GM12878 (cell line): ENCODE measurements around the gene KERA. TPM values are rescaled to one million over a fixed set of nuclear protein-coding genes. Genes with fewer than 3 reads are reported as not detected.

Experiments
- ATAC-seq: fragments of 200-7000 bp; cut with Tn5 transposase; 3 replicates; pipeline ENCODE4 v1.9.1; 2020; ENCODE audit warnings: mild to moderate bottlenecking, moderate library complexity
- BruUV-seq: library from RNA; stranded (reverse); fragments of 400-500 nt; replicated peaks from 2 replicates; lab custom pipeline; 2021; lab: Mats Ljungman, UMichigan
- CTCF ChIA-PET: fragments of 300-600 bp; sonication (Branson Sonifier 250); formaldehyde crosslinking; extraction: SDS; loops from one replicate; lab custom pipeline; 2021; ENCODE audit warnings: inconsistent platforms; lab: Yijun Ruan, JAX
- POLR2A ChIA-PET: fragments of 350-600 bp; formaldehyde crosslinking; extraction: SDS; loops from one replicate; lab custom pipeline; 2021; ENCODE audit warnings: inconsistent platforms; lab: Charles Lee
- RAD21 ChIA-PET: fragments of 300-600 bp; sonication (Branson Sonifier 250); formaldehyde crosslinking; loops from one replicate; lab custom pipeline; 2023; ENCODE audit warnings: antibody characterized with exemption; ENCODE audit not compliant: unreplicated experiment; lab: Charles Lee
- SMC1A ChIA-PET: fragments of 300-600 bp; sonication (Branson Sonifier 250); formaldehyde crosslinking; loops from one replicate; lab custom pipeline; 2023; ENCODE audit not compliant: unreplicated experiment, uncharacterized antibody; lab: Charles Lee
- DNase-seq: peaks from one replicate; pipeline ENCODE4 v3.0.0-alpha.2; 2011; ENCODE audit warnings: low read depth, low spot score
- FAIRE-seq: peaks from 3 replicates; lab custom pipeline; 2011; peaks lifted over from hg19 to GRCh38; lab: Jason Lieb, UNC
- H2AFZ ChIP-seq: 2 replicates; pipeline ENCODE4 v1.6.0; 2011; ENCODE audit warnings: low read depth, low read length, control low read depth; ENCODE audit not compliant: control insufficient read depth
- H3K27ac ChIP-seq: 2 replicates; pipeline ENCODE4 v1.5.1; 2011; ENCODE audit warnings: control low read depth; ENCODE audit not compliant: control insufficient read depth, insufficient read depth
- H3K27me3 ChIP-seq, 2 experiments: replicated peaks in 1 of 2; 2 replicates each; pipeline versions ENCODE4 v1.6.0 to v1.6.1; 2011; ENCODE audit warnings: low read length in 1 of 2; ENCODE audit not compliant: control insufficient read depth in 2 of 2, insufficient read depth in 2 of 2
- H3K36me3 ChIP-seq, 2 experiments: 2 replicates each; pipeline ENCODE4 v1.5.1; 2011; ENCODE audit warnings: low read length in 1 of 2; ENCODE audit not compliant: control insufficient read depth in 2 of 2, insufficient read depth in 2 of 2
- H3K4me1 ChIP-seq: 2 replicates; pipeline ENCODE4 v1.6.1; 2011; ENCODE audit warnings: mild to moderate bottlenecking, low read length, moderate library complexity, mixed read lengths; ENCODE audit not compliant: control insufficient read depth, insufficient read depth
- H3K4me2 ChIP-seq: 2 replicates; pipeline ENCODE4 v1.6.0; 2011; ENCODE audit warnings: control low read depth; ENCODE audit not compliant: control insufficient read depth, insufficient read depth
- H3K4me3 ChIP-seq: fragments of 200-600 bp; sonication (generic); 2 replicates; pipeline ENCODE4 v1.5.1; 2016
- H3K79me2 ChIP-seq: 2 replicates; pipeline ENCODE4 v1.6.0; 2011; ENCODE audit warnings: low read length; ENCODE audit not compliant: control insufficient read depth, insufficient read depth
- H3K9ac ChIP-seq: 2 replicates; pipeline ENCODE4 v1.8.0; 2011; ENCODE audit warnings: low read length, control low read depth, mixed read lengths; ENCODE audit not compliant: control insufficient read depth, insufficient read depth
- H3K9me3 ChIP-seq: replicated peaks from 3 replicates; pipeline ENCODE4 v1.5.1; 2011; ENCODE audit warnings: mild to moderate bottlenecking, low read length; ENCODE audit not compliant: control insufficient read depth, insufficient read depth
- H4K20me1 ChIP-seq: 2 replicates; pipeline ENCODE4 v1.6.0; 2011; ENCODE audit not compliant: control insufficient read depth, insufficient read depth
- BACH1 ChIP-seq: fragments of 450-650 bp; IDR thresholded peaks from 2 replicates; pipeline ENCODE4 v1.6.1; 2017; ENCODE audit warnings: mild to moderate bottlenecking, borderline replicate concordance
- BMI1 ChIP-seq: fragments of 450-650 bp; IDR thresholded peaks from 2 replicates; pipeline ENCODE4 v1.6.1; 2016; ENCODE audit warnings: mild to moderate bottlenecking, moderate library complexity, borderline replicate concordance
- CBX3 ChIP-seq: fragments of 200-600 bp; sonication (generic); IDR thresholded peaks from 2 replicates; pipeline ENCODE4 v1.6.1; 2016; ENCODE audit warnings: low read depth, borderline replicate concordance
- HCFC1 ChIP-seq: fragments of 150-350 bp; IDR thresholded peaks from 2 replicates; pipeline ENCODE4 v1.6.1; 2014; ENCODE audit warnings: low read length
- HDAC6 ChIP-seq: fragments of 200-600 bp; sonication (generic); IDR thresholded peaks from one replicate; pipeline ENCODE4 v1.8.0; 2017; ENCODE audit warnings: antibody characterized with exemption; ENCODE audit not compliant: unreplicated experiment
- JUNB ChIP-seq: IDR thresholded peaks from 2 replicates; pipeline ENCODE4 v1.6.1; 2016; ENCODE audit warnings: antibody characterized with exemption, mild to moderate bottlenecking
- KAT2A ChIP-seq: conservative IDR thresholded peaks from 2 replicates; pipeline ENCODE4 v1.6.1; 2011; ENCODE audit warnings: low read depth, low read length; ENCODE audit not compliant: control insufficient read depth
- MAX ChIP-seq: IDR thresholded peaks from 2 replicates; pipeline ENCODE4 v1.6.1; 2012; ENCODE audit warnings: low read depth, low read length, improper control_type of control experiment
- MTA3 ChIP-seq: IDR thresholded peaks from 2 replicates; pipeline ENCODE4 v1.6.1; 2012; ENCODE audit warnings: low read length, inconsistent platforms, borderline replicate concordance
- MYB ChIP-seq: fragments of 150-350 bp; IDR thresholded peaks from 2 replicates; pipeline ENCODE4 v1.6.1; 2014; ENCODE audit warnings: mild to moderate bottlenecking, low read depth, low read length, borderline replicate concordance
- MYC ChIP-seq: IDR thresholded peaks from 2 replicates; pipeline ENCODE4 v1.6.1; 2011; ENCODE audit warnings: mild to moderate bottlenecking, low read length, moderate library complexity, inconsistent platforms; ENCODE audit not compliant: insufficient read depth, insufficient replicate concordance, insufficient read length, severe bottlenecking
- PBX3 ChIP-seq: IDR thresholded peaks from 2 replicates; pipeline ENCODE4 v1.6.1; 2011; ENCODE audit warnings: mild to moderate bottlenecking, low read depth, low read length, moderate library complexity; ENCODE audit not compliant: insufficient replicate concordance
- RB1 ChIP-seq: fragments of 450-650 bp; formaldehyde crosslinking; IDR thresholded peaks from 2 replicates; pipeline ENCODE4 v1.6.1; 2017; ENCODE audit warnings: mild to moderate bottlenecking, borderline replicate concordance
- SUZ12 ChIP-seq: fragments of 200-600 bp; sonication (generic); IDR thresholded peaks from one replicate; pipeline ENCODE4 v1.6.1; 2018; ENCODE audit warnings: antibody characterized with exemption, mild to moderate bottlenecking; ENCODE audit not compliant: unreplicated experiment
- YY1 ChIP-seq: IDR thresholded peaks from 2 replicates; pipeline ENCODE4 v1.6.1; 2011; ENCODE audit warnings: low read depth, mild to moderate bottlenecking, low read length
- ZBTB33 ChIP-seq: fragments of 450-650 bp; IDR thresholded peaks from 2 replicates; pipeline ENCODE4 v1.6.1; 2017; ENCODE audit warnings: mild to moderate bottlenecking
- ZBTB4 ChIP-seq: fragments of 450-650 bp; formaldehyde crosslinking; IDR thresholded peaks from 2 replicates; pipeline ENCODE4 v1.4.0; 2022; ENCODE audit warnings: mild to moderate bottlenecking, moderate library complexity
- ZNF274 ChIP-seq: IDR thresholded peaks from one replicate; pipeline ENCODE4 v1.8.0; 2011; ENCODE audit not compliant: insufficient read length, insufficient read depth
- in situ Hi-C: fragments of 300-500 bp; cut with MboI; formaldehyde crosslinking; loops from 9 replicates; pipeline ENCODE4 v1.14.3; 2018; ENCODE audit warnings: mixed read lengths
- intact Hi-C: fragments of 100-400 bp; cut with micrococcal nuclease; formaldehyde crosslinking; loops from one replicate; pipeline ENCODE4 v1.14.2; 2022; ENCODE audit not compliant: unreplicated experiment
- polyA plus RNA-seq, 11 experiments: library from polyadenylated mRNA; depleted of rRNA in 4 of 11; unstranded in 6 of 11; stranded (reverse) in 5 of 11; fragments of >200 nt; fragmentation: Nextera tagmentation in 4 of 11; fragmentation: Illumina TruSeq in 1 of 11; extraction: Ambion mirVana in 4 of 11; extraction: Trizol in 1 of 11; gene quantifications; 1 replicate in 1 of 11; 2 replicates in 10 of 11; pipeline versions ENCODE4 v1.2.1 to v1.2.3, GENCODE V29; 2011 to 2016; ENCODE audit warnings: inconsistent platforms in 2 of 11, missing spikeins in 2 of 11, low read depth in 1 of 11
- total RNA-seq, 4 experiments: library from RNA; depleted of rRNA in 3 of 4; stranded (reverse); fragments of >200 nt in 3 of 4; fragmentation: Illumina TruSeq in 1 of 4; extraction: Trizol in 1 of 4; gene quantifications; 2 replicates each; pipeline versions ENCODE4 v1.2.1 to v1.2.3, GENCODE V29; 2013 to 2021

KERA gene
- total and polyA plus RNA-seq, 10 of the 15 experiments (the other 5 are each of a cell fraction or from before 2014, with no cell fraction given), result not detected

GRCh38 chr12:91070936-91071335 lies 13.1 kb upstream of the KERA start:
- no peak overlapping the region for H3K9ac ChIP-seq
- H3K27ac ChIP-seq, result no peak overlapping the region
- FAIRE-seq (no peak), DNase-seq (no peak), ATAC-seq (no peak)
- in situ Hi-C loops (no loop called here), intact Hi-C loops (no loop called here)
- RAD21 ChIA-PET, result no interaction called here
- H3K79me2 ChIP-seq, result no peaks in the 10 kb centered on the region
- H3K4me2 ChIP-seq, result no peak overlapping the region
- POLR2A ChIA-PET, result no interaction called here
- no peaks in the 10 kb centered on the region for H3K4me1 ChIP-seq
- no peaks in the 10 kb centered on the region for H4K20me1 ChIP-seq
- H3K4me3 ChIP-seq, result no peak overlapping the region
- no peaks in the 10 kb centered on the region for H3K36me3 ChIP-seq
- H2AFZ ChIP-seq, result no peak overlapping the region
- H3K27me3 ChIP-seq, result no peaks in the 10 kb centered on the region; a peak in 1 of 4 replicates
- no TSS peak for BruUV-seq
- CTCF ChIA-PET, result interaction anchor here (2.5 kb wide), 1 partner anchor 38 kb away, joined by 11 read pairs; no protein-coding TSS in a partner anchor
- no peaks in the 10 kb centered on the region for H3K9me3 ChIP-seq
- SMC1A ChIA-PET, result no interaction called here
- TF ChIP-seq JUNB (no peak), BACH1 (no peak), ZBTB33 (no peak), YY1 (no peak), ZNF274 (no peak), MAX (no peak), MYC (no peak), BMI1 (no peak), HCFC1 (no peak), CBX3 (no peak), KAT2A (no peak), ZBTB4 (no peak), MTA3 (no peak), HDAC6 (no peak), SUZ12 (no peak), MYB (no peak), RB1 (no peak), PBX3 (no peak)
